ENCODE data around the gene ACTG1.

ACTG1 gene

DNA sequence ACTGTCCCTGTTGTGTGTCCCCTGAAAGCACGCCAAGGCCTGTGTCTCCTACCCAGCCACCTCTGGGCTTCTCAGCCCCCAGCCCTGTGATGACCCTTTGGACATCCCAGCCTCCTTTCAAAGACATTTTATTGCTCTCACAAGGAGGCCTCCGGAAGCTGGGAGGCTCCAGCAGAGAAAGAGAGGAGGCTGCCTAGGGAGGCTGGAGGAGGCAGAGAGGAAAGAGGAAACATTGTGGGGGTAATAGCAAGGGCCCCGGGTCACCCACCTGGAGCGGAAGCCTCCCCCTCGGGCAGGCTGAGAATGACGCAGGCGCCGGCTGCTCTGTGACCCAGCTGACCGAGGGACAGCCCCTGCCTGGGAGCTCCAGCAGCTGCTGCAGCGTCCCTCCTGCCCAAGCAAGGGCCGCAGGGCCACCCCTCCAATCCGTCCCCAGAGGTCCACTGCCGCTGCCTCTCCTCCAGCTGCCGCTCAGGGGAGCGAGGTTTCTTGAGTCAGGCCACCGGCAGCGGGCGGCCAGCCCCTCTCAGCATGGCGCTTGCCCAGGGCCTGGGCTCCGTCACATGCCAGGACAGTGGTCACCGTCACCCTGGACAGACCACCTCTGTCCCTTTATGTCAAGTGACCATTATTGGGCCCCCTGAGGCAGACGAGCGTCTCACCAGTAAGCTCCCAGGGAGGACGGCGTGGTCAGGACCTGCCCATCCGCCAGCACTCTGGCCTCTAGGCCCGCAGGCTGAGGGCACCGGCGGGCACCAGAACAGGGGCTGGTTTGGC is 29.3 kb downstream of the ACTG1 start:
- in situ Hi-C loops (cut with MboI; ENCODE audit: low sequenced_read_pairs) = loop anchor here (10.0 kb wide), 1 partner anchor 228 kb away; no protein-coding TSS in a partner anchor

DNA sequence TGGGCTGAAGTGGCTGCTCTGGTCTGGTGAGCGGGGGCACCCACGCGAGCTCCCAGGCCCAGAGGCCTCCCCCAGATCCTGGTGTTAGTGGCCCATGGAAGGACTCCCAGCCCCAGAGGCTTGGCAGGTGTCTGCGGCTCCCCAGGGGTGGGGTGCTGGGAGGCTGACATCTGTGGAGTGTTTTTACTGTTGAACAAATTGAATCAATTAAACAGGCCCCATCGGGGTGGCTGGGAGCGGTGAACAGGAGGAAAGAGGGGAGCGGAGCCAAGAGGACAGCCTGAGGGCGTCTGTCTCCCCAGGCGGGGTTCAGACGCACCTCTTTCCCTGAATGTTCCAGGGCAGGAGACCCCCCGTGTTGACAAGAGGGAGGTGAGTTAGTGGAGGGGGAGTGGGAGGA is 29.9 kb downstream of the ACTG1 start:
- in situ Hi-C loops (cut with MboI; ENCODE audit: low sequenced_read_pairs) = loop anchor here (10.0 kb wide), 1 partner anchor 228 kb away; no protein-coding TSS in a partner anchor

DNA sequence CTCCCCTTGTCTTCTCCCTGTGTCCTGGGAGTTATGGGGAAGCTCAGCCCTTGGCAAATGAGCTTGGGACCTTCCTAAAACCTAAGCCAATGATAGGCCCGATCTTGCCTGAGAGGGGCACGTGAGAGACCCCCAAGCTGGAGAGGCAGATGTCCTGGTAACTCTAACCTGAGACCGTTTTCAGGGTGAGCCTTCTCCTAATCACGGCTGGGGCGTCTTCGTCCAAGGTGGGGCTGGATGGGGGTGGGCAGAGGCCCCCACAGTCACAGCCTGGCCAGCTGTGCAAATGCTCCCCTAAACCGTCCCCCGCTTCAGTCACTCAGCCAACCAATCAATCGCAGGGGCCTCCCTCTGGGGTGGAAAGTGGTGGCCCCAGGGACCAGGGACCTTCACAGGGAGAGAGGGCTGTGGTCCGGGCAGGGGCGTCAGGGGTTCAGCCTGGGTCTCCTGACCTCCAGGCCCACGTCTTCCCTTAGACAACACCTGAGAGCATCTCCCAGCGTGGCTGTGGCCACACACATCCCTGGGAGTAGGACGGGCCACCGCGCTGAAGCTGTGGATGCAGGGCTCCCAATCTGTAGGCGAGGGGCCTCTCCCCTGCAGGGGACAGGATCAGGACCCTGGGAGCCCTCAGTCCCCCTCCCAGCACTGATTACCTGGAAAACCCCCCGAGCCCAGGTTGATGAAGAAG is 30.6 kb downstream of the ACTG1 start:
- in situ Hi-C loops (cut with MboI; ENCODE audit: low sequenced_read_pairs) = loop anchor here (10.0 kb wide), 1 partner anchor 227 kb away; no protein-coding TSS in a partner anchor

DNA sequence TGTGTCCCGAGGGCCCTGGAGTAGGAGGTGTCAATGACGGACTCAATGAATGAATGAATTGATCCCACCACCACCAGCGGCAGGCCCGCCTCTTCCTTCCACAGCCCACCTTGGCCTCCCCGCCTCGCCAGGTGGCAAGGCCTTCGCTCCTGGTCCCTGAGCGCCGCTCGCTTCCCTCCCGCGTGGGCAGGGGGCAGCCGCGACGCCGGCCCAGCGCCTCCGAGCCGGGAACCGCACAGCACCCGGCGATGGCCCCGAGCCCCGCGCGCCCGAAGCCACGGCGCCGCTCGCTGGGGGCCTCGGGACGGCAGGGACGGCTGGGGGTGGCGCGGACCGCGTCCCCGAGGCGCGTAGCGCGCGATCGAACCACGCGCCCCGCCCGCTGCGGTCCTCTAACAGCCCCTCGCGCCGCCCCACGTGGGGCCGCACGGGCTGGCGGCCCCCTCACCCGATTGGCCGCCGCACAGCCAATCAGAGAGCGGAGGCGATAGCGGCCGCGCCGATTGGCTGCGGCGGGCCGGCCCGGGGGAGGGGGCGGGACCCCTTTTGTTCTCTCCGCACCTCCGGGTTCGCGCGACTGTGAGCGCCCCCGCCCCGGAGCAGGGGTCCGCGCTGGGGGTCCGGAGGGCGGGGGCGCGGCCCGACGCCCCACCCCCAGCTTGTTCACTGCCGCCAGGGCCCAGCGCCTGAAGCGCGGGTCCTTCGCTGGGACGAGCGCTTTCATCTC is 31.4 kb downstream of the ACTG1 start:
- in situ Hi-C loops (cut with MboI; ENCODE audit: low sequenced_read_pairs) = loop anchor here (10.0 kb wide), 1 partner anchor 226 kb away; no protein-coding TSS in a partner anchor

DNA sequence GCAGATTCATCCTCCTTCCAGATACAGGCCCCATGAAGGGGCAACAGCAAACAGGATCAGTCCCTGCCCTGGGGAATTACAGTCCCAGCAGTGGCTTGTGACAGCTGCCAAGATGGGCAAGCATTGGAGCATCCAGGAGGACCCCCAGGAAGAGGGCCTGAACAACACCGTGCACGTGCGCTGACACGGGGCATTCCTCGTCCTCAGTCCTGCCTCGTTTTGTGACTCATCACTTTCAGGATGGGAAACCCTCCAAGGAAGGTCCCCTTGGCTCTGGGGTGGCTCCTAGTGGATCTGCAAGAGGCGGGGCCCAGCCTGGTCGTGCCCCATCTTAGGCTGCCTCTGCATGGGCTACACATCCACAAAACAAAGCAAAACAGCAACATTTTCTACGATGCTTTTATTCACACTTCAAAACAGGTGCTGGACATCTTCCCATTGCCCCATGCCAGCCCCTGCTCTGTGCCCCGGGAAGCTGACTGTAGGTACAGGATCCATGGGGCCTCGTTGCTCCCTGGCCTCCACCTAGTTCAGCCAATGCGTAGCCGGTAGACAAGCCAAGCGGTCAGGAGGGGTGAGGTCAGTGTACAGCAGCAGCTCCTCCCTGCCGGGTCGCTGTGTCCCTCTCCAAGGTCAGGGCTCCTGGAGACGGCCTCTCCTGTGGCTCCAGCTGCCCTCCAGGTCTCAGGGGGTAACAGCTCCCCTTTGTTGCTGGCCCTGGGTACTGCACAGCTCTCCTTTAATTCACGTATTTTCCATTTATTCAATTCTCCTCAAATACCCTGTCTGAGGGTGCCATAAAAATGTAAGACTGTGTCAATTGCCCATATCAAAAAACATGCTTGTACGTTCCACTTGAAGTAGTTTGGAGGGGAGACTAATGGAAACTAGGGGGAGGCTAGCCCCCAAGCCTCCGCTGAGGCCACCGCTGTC is 32.2 kb downstream of the ACTG1 start:
- in situ Hi-C loops (cut with MboI; ENCODE audit: low sequenced_read_pairs) = loop anchor here (10.0 kb wide), 1 partner anchor 226 kb away; no protein-coding TSS in a partner anchor

DNA sequence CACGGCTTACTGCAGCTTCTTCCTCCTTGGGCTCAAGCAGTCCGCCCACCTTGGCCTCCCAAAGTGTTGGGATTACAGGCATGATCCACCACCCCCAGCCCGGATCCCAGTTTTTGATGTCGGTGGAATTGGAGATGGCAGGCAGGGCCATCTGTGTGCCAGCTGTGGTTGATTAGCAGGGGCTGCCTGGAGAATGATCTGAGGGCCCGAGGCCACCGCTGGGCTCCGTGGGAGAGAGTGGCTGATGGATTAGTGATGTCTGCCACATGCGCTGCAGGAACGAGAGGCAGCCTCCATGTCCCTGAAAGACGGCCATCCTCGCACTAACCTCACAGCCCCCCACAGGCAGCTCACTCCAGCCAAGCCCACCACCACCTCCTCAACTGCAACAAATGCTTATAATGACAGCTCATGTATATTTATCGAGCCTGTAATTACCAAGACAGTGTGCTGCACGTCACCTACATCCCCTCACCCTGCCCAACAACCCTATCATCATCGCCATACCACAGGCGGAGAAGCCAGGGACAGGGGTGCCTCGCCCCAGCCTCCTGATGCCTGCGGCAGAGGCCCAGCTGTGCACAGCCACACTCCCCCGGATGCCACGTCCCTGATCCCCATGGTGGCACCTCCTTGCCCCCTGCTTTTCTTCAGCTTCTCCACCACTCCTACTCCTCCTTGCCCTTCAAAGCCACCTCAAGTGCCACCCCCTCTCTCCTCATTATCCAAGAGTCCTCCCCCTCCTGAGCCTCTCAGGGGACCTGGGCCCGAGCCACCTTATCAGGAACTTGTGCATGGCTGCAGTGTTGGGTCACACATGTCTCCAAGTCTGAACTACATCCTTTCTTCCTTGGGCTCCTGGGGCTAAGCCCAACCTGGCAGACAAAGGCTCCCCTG is 33.2 kb downstream of the ACTG1 start:
- in situ Hi-C loops (cut with MboI; ENCODE audit: low sequenced_read_pairs) = loop anchor here (10.0 kb wide), 1 partner anchor 225 kb away; no protein-coding TSS in a partner anchor

DNA sequence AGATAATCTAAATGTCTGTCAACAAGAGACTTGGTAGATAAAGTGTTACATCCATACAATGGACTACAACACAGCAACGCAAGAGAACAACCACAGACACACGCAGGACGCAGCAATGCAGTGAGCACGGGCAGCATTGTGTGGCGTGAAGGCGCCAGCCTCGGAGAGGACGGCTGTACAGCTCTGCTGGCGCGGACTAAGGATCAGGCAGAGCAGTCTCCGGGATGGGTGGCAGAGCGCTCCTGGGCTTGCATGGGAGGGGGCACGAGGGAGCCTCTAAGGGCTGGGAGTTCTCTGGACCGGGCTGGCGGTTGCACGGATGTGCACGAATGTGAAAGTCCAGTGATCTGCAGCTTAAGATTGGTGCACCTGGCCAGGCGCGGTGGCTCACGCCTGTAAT is 34.5 kb downstream of the ACTG1 start:
- in situ Hi-C loops (cut with MboI; ENCODE audit: low sequenced_read_pairs) = no loop called here

DNA sequence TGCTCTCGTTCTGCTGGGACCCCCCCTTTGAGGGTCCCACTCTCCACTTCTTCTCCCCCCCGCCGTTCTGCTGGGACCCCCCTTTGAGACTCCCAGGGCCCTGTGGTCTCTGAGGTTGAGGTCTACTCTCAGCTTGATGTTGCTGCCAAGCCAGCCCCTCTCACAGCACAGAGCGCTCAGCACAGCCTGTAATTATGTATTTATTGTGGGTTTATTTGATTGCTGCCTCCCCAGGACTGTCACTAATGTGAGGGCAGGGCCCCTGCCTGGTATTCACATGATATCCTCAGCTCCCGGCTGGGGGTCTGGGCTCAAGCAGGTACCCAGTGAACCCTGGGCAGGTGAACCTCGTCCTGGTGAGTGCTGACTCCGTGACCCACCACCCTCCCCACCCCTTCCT is 35.4 kb downstream of the ACTG1 start:
- in situ Hi-C loops (cut with MboI; ENCODE audit: low sequenced_read_pairs) = no loop called here

DNA sequence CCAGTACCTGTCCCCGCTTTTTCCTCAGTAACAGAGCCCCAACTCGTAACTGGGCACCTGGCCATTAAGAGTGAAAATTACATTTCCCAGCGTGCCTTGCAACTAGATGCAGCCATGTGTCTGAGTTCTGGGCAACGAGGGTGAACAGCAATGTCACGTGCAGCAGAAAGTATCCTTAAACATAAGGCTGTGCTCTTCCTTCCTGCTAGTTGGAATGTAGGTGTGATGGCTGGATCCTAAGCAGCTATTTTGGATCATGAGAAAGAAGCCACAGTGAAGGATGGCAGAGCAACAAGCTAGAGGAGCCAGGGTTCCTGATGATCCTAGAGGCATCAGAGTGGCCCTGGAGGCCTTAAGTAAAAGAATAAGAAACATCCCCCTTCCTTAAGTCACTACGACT is 36.0 kb downstream of the ACTG1 start:
- in situ Hi-C loops (cut with MboI; ENCODE audit: low sequenced_read_pairs) = no loop called here

DNA sequence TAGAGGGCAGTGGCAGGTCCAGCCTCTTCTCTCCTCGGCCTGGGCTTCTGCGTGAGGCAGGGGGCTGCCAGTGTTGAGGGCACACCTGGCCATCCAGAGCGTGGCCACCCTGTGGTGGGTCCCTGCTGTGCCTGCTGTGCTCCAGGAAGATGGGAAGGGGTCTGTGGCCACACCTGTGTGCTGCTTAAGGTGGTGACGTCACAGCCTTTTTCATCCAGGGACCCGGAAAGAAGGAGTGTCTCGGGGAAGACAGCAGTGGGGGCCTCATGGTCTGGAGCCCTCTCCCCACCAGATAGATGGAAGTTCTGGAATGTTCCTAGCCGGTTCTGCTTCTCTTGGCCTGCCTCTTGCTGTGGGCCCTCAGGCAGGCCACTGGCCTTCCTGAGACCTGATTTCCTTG is 36.5 kb downstream of the ACTG1 start:
- in situ Hi-C loops (cut with MboI; ENCODE audit: low sequenced_read_pairs) = no loop called here

DNA sequence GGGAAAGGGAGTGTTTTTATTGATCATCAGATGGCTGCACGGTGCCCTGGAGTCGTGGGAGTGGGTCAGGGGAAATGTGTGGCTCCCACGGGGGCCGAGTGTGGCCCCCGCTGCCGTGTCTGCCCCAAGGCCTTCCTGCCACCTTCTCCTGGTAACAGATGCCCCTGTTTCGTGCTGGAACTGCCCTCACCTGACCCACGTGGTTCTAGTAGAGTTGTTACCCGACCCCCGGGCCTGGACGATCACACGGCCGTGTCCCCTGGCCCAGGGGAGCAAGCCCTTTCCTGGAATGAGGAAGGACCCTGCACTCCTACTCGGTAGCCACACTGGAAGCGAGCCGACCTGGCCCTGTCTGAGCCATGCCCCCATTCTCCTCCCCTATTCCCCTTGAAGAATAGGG is 37.6 kb downstream of the ACTG1 start:
- in situ Hi-C loops (cut with MboI; ENCODE audit: low sequenced_read_pairs) = no loop called here

DNA sequence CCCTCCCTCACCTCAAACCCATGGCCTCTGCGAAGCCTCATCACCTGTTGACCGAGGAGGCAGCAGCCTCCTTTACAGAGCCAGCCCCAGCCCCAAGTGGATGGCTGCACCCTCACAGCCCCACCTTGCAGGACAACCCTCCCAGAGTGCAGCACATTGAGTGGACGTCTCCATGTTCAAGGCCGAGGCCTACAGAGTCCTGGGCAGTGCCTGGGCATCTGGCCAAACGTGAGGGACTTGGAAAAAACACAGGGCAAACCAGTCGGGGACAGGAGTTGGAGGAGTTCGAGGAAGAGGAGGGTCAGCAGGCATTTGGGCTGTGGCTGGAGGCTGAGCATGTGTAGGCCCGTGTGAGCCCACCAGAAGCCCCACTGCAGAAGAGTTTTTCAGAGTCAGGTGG is 39.6 kb downstream of the ACTG1 start:
- in situ Hi-C loops (cut with MboI; ENCODE audit: low sequenced_read_pairs) = no loop called here

DNA sequence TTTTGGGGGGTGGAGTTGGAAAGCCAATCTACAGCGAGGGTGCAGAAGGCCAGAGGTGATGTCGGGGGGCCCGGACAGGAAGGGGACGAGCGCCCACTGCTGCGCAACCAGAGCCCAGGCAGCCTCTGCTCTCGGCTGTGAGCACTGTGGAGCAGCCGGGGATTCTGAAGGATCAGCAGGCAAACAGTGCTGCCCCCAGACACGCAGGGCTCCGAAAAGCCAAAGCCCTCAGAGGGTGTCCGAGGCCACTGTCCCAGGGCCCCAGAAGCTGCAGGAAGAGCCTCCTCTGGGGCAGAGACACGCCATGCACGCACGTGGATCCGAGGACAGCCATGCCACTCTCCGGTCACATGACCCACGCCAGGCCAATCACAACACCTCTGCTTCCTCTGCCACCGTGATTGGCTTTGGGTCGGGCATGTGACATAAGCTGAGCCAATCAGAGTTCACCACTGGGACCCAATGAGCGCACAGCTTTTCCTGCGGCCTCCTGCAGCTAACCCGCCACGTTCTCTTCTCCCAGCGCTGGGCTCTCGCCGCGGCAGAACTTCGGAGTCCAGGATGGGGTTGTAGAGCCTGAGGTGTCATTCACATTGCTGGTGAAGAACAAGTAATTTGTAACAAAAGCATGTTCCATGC is 40.7 kb downstream of the ACTG1 start:
- in situ Hi-C loops (cut with MboI; ENCODE audit: low sequenced_read_pairs) = no loop called here

DNA sequence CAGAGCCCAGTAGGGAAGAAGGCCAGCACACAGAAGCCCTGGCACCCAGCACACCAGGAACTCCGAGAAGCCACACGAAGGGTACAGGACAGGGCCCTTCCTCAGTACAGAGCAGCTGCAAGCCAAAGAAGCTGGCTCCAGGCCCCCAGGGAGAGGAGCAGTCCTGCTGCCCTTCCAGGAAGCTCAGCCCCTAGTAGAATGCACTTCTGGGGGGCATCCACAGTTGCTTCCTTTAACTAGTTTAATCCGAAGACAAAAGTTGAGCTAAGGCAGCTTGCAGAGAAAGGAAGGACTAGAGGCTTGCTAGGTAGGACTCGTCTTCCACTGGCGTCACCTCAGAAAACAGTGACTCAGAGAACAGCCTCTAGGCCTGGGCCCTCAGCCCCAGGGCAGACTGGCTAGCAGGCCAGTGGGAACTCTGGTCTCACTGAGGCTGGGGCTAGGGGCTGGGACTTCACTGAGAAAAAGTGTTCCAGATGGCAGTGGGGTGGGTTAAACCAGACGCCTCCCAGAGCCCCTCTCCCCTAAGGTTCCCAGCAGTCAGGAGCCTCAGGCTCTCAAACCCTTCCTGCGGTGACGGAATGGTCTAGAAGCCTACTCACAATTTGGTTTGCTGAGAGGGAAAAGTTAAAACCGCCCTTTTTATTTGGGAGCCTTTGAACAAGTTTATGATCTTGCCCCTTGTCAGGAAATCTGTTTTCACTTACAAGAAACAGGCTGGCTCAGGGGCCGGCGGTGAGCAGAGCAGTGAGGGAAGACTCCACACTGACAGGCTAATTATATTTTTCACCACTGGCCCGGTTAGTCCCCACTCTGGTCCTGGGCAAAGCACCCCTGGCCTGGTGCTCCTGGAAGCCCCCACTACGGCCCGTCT is 41.4 kb downstream of the ACTG1 start:
- in situ Hi-C loops (cut with MboI; ENCODE audit: low sequenced_read_pairs) = no loop called here

DNA sequence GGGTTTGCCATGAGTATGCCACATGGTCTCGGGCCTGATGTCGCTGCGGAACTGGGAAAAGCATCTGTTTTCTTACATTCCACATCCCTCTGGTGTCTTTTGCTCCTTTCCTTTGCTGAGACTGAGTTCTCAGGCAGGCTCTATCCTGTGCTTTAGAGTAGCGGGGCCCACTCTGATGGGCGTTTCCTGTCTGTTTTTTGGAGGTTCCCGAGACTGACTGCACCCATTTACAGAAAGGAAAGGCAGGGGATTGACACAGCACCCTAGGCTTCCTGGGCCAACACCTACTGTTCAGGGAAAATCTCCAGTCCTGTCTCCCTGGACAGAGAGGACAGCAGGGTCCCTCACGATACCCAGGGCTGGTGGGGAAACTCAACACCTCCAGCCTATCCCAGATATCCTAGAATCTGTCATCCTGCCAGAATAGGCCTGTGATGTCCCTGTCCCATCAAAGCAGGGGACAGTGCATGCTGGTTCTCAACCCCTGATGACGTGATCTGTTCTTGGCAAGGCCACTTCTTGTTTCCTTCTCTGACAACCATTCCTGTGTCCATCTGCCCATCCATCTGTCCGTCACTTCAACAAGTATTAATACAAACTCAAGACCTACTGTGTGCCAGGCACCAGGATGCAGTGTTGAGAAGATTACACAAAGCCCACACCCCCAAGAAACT is 42.2 kb downstream of the ACTG1 start:
- in situ Hi-C loops (cut with MboI; ENCODE audit: low sequenced_read_pairs) = no loop called here

DNA sequence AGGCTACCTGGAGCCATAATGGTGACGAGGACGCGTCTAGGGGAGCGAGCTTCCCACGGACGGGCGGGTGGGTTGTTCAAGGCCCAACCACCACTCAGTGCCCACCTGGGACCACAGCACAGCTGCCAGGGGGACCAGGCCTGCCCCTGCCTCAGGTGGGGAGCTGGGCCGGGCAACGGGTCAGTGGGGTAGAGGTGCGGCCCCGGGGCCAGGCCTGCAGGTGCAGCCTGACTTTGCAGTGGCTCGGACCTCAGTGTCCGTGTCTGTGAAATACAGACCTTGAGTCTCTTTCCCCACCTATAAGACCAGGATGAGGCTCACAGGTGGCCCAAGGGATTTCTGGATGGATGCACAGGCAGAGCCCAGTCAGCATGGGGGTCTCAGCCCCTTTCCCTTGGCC is 43.3 kb downstream of the ACTG1 start:
- in situ Hi-C loops (cut with MboI; ENCODE audit: low sequenced_read_pairs) = no loop called here

DNA sequence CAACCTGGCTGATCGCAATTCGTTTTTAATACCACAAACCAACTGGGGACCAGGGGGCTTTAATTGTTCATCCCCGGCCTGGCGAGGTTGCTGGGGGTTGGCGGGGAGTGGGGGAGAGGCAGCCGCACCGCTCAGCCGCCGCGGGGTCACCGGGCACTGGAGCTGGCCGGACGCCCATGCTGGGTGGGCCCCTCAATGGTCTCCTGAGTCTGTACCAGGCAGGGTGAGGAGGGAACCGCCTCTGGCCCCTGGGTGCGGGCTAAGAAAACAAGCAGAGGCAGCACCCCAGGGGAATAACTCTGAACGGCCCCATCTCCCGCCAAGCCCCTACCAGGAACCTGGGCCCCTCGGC is 43.9 kb downstream of the ACTG1 start:
- in situ Hi-C loops (cut with MboI; ENCODE audit: low sequenced_read_pairs) = no loop called here
